A549 (cell line): ENCODE results near the gene HS6ST1. TPM values are rescaled to one million over a fixed set of nuclear protein-coding genes. Genes with fewer than 3 reads are reported as not detected.

ENCODE experiments used
- ATAC-seq, 2 experiments: fragments of 200-7000 bp in 1 of 2; fragments of >200 bp in 1 of 2; cut with Nextera tagmentation in 1 of 2; cut with Tn5 transposase in 1 of 2; 3 replicates each; pipeline versions ENCODE4 v1.8.0 to v1.9.1; 2018 to 2020; ENCODE audit warnings: mild to moderate bottlenecking in 1 of 2, moderate library complexity in 1 of 2
- CTCF ChIA-PET: fragments of 300-600 bp; sonication (Branson Sonifier 250); formaldehyde crosslinking; extraction: SDS; loops from one replicate; lab custom pipeline; 2021; ENCODE audit warnings: antibody characterized with exemption, inconsistent platforms; lab: Yijun Ruan, JAX
- POLR2A ChIA-PET: fragments of 350-600 bp; formaldehyde crosslinking; extraction: SDS; loops from one replicate; lab custom pipeline; 2021; ENCODE audit warnings: antibody characterized with exemption, inconsistent platforms; lab: Yijun Ruan, JAX
- DNase-seq, 2 experiments: peaks; one replicate each; pipeline versions ENCODE4 v3.0.0 to v3.0.0-alpha.2; 2011 to 2016; ENCODE audit warnings: low read depth in 1 of 2, low spot score in 1 of 2
- FAIRE-seq: peaks from 2 replicates; lab custom pipeline; 2011; peaks lifted over from hg19 to GRCh38; lab: Jason Lieb, UNC
- H3K27ac ChIP-seq, 2 experiments: fragments of >200 bp; sonication (Bioruptor Twin); formaldehyde crosslinking; 3 replicates each; pipeline ENCODE4 v1.5.1; 2016 to 2017
- H3K4me1 ChIP-seq: fragments of >200 bp; sonication (Bioruptor Twin); formaldehyde crosslinking; 3 replicates; pipeline ENCODE4 v1.6.1; 2016
- H3K4me2 ChIP-seq: fragments of >200 bp; sonication (Bioruptor Twin); formaldehyde crosslinking; 3 replicates; pipeline ENCODE4 v1.6.1; 2016
- H3K4me3 ChIP-seq: fragments of >200 bp; sonication (Bioruptor Twin); formaldehyde crosslinking; 3 replicates; pipeline ENCODE4 v1.5.1; 2016
- H3K9me3 ChIP-seq: fragments of >200 bp; sonication (Bioruptor Twin); formaldehyde crosslinking; 3 replicates; pipeline ENCODE4 v1.6.1; 2016
- BHLHE40 ChIP-seq: IDR thresholded peaks from 2 replicates; pipeline ENCODE4 v1.6.1; 2012; ENCODE audit warnings: low read depth, low read length, inconsistent platforms
- CBX8 ChIP-seq: fragments of 200-600 bp; sonication (generic); IDR thresholded peaks from 2 replicates; pipeline ENCODE4 v1.6.1; 2016
- EHF ChIP-seq: fragments of 250-450 bp; sonication (Bioruptor Pico); IDR thresholded peaks from 2 replicates; pipeline ENCODE4 v1.5.0; 2020; ENCODE audit warnings: mild to moderate bottlenecking
- EP300 ChIP-seq, 2 experiments: fragments of >200 bp; sonication (Bioruptor Twin); formaldehyde crosslinking; IDR thresholded peaks; 2 replicates in 1 of 2; 3 replicates in 1 of 2; pipeline ENCODE4 v1.6.1; 2016 to 2017
- FOSL2 ChIP-seq, 2 experiments: fragments of 450-650 bp in 1 of 2; fragments of >200 bp in 1 of 2; sonication (Bioruptor Twin) in 1 of 2; formaldehyde crosslinking; IDR thresholded peaks; 2 replicates each; pipeline versions ENCODE4 v1.5.0 to v1.6.1; 2016 to 2020; ENCODE audit warnings: mild to moderate bottlenecking in 1 of 2, moderate library complexity in 1 of 2
- HDAC2 ChIP-seq: fragments of 200-600 bp; sonication (generic); IDR thresholded peaks from 2 replicates; pipeline ENCODE4 v1.6.1; 2016
- HOXB13 ChIP-seq: fragments of 250-450 bp; sonication (Bioruptor Pico); IDR thresholded peaks from 2 replicates; pipeline ENCODE4 v1.5.0; 2020; ENCODE audit warnings: low read depth, mild to moderate bottlenecking, moderate library complexity
- HOXB5 ChIP-seq: fragments of 250-450 bp; sonication (Bioruptor Pico); IDR thresholded peaks from 2 replicates; pipeline ENCODE4 v1.5.0; 2020; ENCODE audit warnings: mild to moderate bottlenecking, moderate library complexity
- MAFK ChIP-seq: fragments of 450-650 bp; IDR thresholded peaks from 2 replicates; pipeline ENCODE4 v1.6.1; 2014; ENCODE audit not compliant: partially characterized antibody
- NFE2L2 ChIP-seq: fragments of 150-350 bp; conservative IDR thresholded peaks from 2 replicates; pipeline ENCODE4 v1.6.1; 2014; ENCODE audit warnings: low read length
- NR3C1 ChIP-seq: fragments of >200 bp; sonication (Bioruptor Twin); formaldehyde crosslinking; IDR thresholded peaks from 3 replicates; pipeline ENCODE4 v1.6.1; 2017
- POLR2A ChIP-seq: IDR thresholded peaks from 2 replicates; pipeline ENCODE4 v1.6.1; 2012; ENCODE audit warnings: mild to moderate bottlenecking, low read length
- RNF2 ChIP-seq: fragments of 200-600 bp; sonication (generic); IDR thresholded peaks from 2 replicates; pipeline ENCODE4 v1.6.1; 2016; ENCODE audit warnings: low read depth, mild to moderate bottlenecking, antibody characterized with exemption, moderate library complexity, borderline replicate concordance
- SMC3 ChIP-seq: fragments of >200 bp; sonication (Bioruptor Twin); formaldehyde crosslinking; IDR thresholded peaks from 3 replicates; pipeline ENCODE4 v1.6.1; 2018; ENCODE audit warnings: inconsistent platforms
- TFCP2L1 ChIP-seq: fragments of 250-450 bp; sonication (Bioruptor Pico); IDR thresholded peaks from 2 replicates; pipeline ENCODE4 v1.5.0; 2021; ENCODE audit warnings: mild to moderate bottlenecking
- ZFP36 ChIP-seq: fragments of 450-650 bp; IDR thresholded peaks from 2 replicates; pipeline ENCODE4 v1.6.1; 2014; ENCODE audit warnings: borderline replicate concordance; ENCODE audit not compliant: partially characterized antibody
- ZNF302 ChIP-seq: fragments of 250-450 bp; sonication (Bioruptor Pico); IDR thresholded peaks from 2 replicates; pipeline ENCODE4 v1.9.0; 2021; ENCODE audit warnings: inconsistent platforms, mild to moderate bottlenecking, moderate library complexity
- WGBS: methylation state at CpG from one replicate; pipeline ENCODE4 v1.1.6; 2017; ENCODE audit errors: missing lambda C conversion rate; 5-methylcytosine and 5-hydroxymethylcytosine counted together
- polyA minus RNA-seq: library from RNA; depleted of rRNA, polyadenylated mRNA; stranded (reverse); fragments of >200 nt; gene quantifications from 2 replicates; pipeline ENCODE4 v1.2.3, GENCODE V29; 2011; rRNA and poly(A)+ RNA removed
- polyA plus RNA-seq, 4 experiments: library from polyadenylated mRNA; depleted of rRNA in 3 of 4; stranded (reverse); fragments of >200 nt; fragmentation: RNase III in 1 of 4; extraction: RNeasy Plus Mini Kit Qiagen cat#74134 plus additional on column Dnase treatment in 1 of 4; gene quantifications; 2 replicates in 3 of 4; 3 replicates in 1 of 4; pipeline ENCODE4 v1.2.3, GENCODE V29; 2011 to 2017
- TF ChIP-seq, protein P1 (sequence below): fragments of 250-450 bp; sonication (Bioruptor Pico); IDR thresholded peaks from 2 replicates; pipeline ENCODE4 v1.5.0; 2020; ENCODE audit warnings: low read depth, mild to moderate bottlenecking, moderate library complexity
- TF ChIP-seq, protein P2 (sequence below): fragments of 150-350 bp; IDR thresholded peaks from 2 replicates; pipeline ENCODE4 v1.6.1; 2014; ENCODE audit warnings: low read depth, mild to moderate bottlenecking, low read length
- TF ChIP-seq, protein P3 (sequence below): fragments of >200 bp; sonication (Bioruptor Twin); formaldehyde crosslinking; IDR thresholded peaks from 3 replicates; pipeline ENCODE4 v1.6.1; 2016
- TF ChIP-seq, protein P4 (sequence below): IDR thresholded peaks from 2 replicates; pipeline ENCODE4 v1.6.1; 2012
- TF ChIP-seq, protein P5 (sequence below): IDR thresholded peaks from 2 replicates; pipeline ENCODE4 v1.6.1; 2012; ENCODE audit warnings: low read depth, borderline replicate concordance

HS6ST1 gene, protein sequence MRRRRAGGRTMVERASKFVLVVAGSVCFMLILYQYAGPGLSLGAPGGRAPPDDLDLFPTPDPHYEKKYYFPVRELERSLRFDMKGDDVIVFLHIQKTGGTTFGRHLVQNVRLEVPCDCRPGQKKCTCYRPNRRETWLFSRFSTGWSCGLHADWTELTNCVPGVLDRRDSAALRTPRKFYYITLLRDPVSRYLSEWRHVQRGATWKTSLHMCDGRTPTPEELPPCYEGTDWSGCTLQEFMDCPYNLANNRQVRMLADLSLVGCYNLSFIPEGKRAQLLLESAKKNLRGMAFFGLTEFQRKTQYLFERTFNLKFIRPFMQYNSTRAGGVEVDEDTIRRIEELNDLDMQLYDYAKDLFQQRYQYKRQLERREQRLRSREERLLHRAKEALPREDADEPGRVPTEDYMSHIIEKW
- polyA plus RNA-seq (2011; rRNA removed): 3.8 and 5.6 TPM in 2 replicates
- 5.8 and 9.7 TPM in 2 replicates for polyA plus RNA-seq (2012; cell fraction: cytosol; rRNA removed)
- polyA plus RNA-seq (2012; cell fraction: nucleus; rRNA removed): 10.0 and 11.0 TPM in 2 replicates
- polyA plus RNA-seq (2017; fragmentation: RNase III; extraction: RNeasy Plus Mini Kit Qiagen cat#74134 plus additional on column Dnase treatment): 10.5 to 11.9 TPM (median 11.6 TPM) in 3 replicates
- polyA minus RNA-seq: 6.0 and 6.7 TPM in 2 replicates

DNA sequence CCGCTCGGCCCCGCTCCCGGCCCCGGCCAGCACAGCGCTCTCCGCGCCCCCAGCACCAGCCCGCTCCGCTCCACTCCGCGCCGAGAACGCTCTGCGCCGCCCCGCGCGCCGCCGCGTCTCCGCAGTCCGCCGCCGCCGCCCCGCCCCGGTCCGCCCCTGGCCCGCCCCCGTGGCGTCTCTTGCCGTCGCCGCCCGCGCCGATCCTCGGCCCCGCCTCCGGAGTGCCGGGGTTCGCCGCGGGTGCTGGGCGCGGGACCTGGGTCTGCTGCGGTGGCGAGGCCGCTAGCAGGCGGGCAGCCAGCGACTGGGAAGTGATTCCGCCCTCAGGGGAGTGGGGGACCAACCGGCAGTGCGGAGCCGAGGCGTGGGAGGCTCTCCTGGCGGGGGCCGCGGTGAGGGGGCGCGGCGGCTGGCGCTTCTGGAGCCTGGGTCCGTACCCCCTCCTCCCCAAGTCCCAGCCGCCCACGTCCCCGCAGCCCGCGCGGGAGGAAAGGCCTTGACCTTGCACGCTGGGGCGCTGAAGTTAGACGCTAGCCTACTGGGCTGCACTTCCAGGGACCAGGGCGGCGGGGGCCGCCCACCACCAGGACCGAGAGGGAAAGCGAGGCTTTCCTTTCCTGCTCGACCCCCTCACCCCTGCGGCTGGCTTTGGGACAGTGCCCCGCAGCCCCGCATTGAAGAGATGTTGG lies at the start of gene HS6ST1:
Gene HS6ST1, minus strand, starts transcription at position 93 of the 689 bp plus-strand sequence. CDS start 305 bp downstream, outside the sequence.
- ATAC-seq (peak; percentile 62 to 74), FAIRE-seq (no peak), DNase-seq (peak; percentile 60 to 76)
- Histone ChIP-seq H3K4me3 (peak within 1 kb of the TSS; percentile 54), H3K9me3 (no peaks in the 10 kb centered on the region), H3K27ac (peak within 1 kb of the TSS; percentile 59 to 94), H3K4me2 (peak within 1 kb of the TSS; percentile 88), H3K4me1 (peaks cover 20% of the 10 kb centered on the region)
- TF ChIP-seq POLR2A: peak; percentile 82
- TF ChIP-seq MAFK: no peak
- TF ChIP-seq SMC3: 0 out of 3 replicates have a peak, but pooled peaks have one; percentile 16
- WGBS: 17% methylated on average over 6 of the region's 84 CpGs
- ChIA-PET POLR2A (no interaction called here), CTCF (no interaction called here)

DNA sequence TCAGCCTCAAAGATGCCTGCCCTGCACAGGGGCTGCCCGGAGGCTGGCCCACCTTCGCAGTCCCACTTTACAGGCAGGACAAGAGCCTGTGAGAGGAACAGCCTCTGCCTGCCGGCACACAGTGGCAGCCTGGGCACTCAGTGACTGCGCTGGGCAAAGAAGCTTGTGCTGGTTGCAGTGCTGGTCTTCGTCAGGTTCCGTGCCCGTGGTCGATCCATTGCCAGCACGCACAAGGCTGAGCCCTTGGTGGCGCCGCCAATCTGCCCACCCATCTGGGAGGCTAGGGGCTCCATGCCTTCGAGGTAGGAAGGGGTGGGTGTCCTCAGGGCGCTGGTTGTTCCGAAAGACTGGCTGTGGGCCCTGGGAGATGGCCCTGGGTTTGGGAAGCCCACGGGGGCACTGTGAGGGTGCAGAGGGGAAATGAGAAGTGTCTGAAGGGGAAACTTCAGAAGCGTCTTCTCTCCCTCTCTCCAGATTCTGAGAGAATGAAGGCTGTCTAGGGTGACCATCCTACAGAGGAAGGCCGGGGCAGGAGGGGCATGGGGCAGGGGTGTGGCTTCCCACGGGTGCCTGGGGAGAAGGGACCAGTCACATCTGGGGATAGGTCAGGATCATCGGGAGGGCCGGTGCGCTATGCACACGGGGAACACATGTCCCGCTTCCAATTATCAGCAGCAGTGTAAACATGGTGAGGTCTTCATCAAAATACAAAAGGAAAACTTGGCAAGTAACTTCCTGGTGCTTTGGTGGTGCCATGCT lies 49.1 kb upstream of the HS6ST1 start:
- no peaks in the 10 kb centered on the region for H3K9me3 ChIP-seq
- peaks cover 6% of the 10 kb centered on the region; the same call in 2 of the 3 replicates for H3K4me1 ChIP-seq
- DNase-seq (no peak), ATAC-seq (no peak), FAIRE-seq (no peak)
- no peak overlapping the region for H3K4me3 ChIP-seq
- no peak overlapping the region for H3K4me2 ChIP-seq
- no peak for TF ChIP-seq TFCP2L1 (CRISPR knock-in tag)
- no peak for TF ChIP-seq NFE2L2
- TF ChIP-seq FOSL2 (IDR thresholded peaks at IDR 0.05): no peak
- no peak for TF ChIP-seq FOSL2 (CRISPR knock-in tag; IDR thresholded peaks at IDR 0.05)
- no peak for TF ChIP-seq HDAC2
- TF ChIP-seq, protein P1, sequence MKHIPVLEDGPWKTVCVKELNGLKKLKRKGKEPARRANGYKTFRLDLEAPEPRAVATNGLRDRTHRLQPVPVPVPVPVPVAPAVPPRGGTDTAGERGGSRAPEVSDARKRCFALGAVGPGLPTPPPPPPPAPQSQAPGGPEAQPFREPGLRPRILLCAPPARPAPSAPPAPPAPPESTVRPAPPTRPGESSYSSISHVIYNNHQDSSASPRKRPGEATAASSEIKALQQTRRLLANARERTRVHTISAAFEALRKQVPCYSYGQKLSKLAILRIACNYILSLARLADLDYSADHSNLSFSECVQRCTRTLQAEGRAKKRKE (CRISPR knock-in tag): no peak
- TF ChIP-seq, protein P2, sequence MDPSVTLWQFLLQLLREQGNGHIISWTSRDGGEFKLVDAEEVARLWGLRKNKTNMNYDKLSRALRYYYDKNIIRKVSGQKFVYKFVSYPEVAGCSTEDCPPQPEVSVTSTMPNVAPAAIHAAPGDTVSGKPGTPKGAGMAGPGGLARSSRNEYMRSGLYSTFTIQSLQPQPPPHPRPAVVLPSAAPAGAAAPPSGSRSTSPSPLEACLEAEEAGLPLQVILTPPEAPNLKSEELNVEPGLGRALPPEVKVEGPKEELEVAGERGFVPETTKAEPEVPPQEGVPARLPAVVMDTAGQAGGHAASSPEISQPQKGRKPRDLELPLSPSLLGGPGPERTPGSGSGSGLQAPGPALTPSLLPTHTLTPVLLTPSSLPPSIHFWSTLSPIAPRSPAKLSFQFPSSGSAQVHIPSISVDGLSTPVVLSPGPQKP: no peak
- TF ChIP-seq, protein P3, sequence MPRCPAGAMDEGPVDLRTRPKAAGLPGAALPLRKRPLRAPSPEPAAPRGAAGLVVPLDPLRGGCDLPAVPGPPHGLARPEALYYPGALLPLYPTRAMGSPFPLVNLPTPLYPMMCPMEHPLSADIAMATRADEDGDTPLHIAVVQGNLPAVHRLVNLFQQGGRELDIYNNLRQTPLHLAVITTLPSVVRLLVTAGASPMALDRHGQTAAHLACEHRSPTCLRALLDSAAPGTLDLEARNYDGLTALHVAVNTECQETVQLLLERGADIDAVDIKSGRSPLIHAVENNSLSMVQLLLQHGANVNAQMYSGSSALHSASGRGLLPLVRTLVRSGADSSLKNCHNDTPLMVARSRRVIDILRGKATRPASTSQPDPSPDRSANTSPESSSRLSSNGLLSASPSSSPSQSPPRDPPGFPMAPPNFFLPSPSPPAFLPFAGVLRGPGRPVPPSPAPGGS: no peak
- no peak for TF ChIP-seq EHF (CRISPR knock-in tag)
- no peak for TF ChIP-seq ZFP36
- TF ChIP-seq, protein P4, sequence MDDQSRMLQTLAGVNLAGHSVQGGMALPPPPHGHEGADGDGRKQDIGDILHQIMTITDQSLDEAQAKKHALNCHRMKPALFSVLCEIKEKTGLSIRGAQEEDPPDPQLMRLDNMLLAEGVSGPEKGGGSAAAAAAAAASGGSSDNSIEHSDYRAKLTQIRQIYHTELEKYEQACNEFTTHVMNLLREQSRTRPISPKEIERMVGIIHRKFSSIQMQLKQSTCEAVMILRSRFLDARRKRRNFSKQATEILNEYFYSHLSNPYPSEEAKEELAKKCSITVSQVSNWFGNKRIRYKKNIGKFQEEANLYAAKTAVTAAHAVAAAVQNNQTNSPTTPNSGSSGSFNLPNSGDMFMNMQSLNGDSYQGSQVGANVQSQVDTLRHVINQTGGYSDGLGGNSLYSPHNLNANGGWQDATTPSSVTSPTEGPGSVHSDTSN: no peak
- no peak for TF ChIP-seq EP300 (IDR thresholded peaks at IDR 0.05)
- TF ChIP-seq, protein P5, sequence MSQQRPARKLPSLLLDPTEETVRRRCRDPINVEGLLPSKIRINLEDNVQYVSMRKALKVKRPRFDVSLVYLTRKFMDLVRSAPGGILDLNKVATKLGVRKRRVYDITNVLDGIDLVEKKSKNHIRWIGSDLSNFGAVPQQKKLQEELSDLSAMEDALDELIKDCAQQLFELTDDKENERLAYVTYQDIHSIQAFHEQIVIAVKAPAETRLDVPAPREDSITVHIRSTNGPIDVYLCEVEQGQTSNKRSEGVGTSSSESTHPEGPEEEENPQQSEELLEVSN: no peak
- no peak for TF ChIP-seq NR3C1
- TF ChIP-seq BHLHE40: no peak
- TF ChIP-seq RNF2: no peak
- TF ChIP-seq HOXB5 (CRISPR knock-in tag): no peak
- TF ChIP-seq ZNF302 (CRISPR knock-in tag): no peak
- no peak for TF ChIP-seq HOXB13
- TF ChIP-seq CBX8: no peak
- POLR2A ChIA-PET: no interaction called here
- 71% methylated on average over 10 of the region's 23 CpGs for WGBS
- CTCF ChIA-PET: no interaction called here
- H3K27ac ChIP-seq: no peak overlapping the region
